Stomach (tissue), 9 donors: ENCODE data around the gene SERPING1. TPM values are rescaled to one million over a fixed set of nuclear protein-coding genes. Genes with fewer than 3 reads are reported as not detected.

Source experiments
- DNase-seq, 2 donors: peaks; one replicate each; pipeline versions ENCODE4 v3.0.0 to v3.0.0-alpha.2; 2013 to 2019
- H3K27ac ChIP-seq, 5 donors: fragments of 200-600 bp in 4 of 5; sonication (generic) in 4 of 5; one replicate each; pipeline ENCODE4 v1.5.1; 2013 to 2019; ENCODE audit warnings: mild to moderate bottlenecking in 1 of 5, moderate library complexity in 1 of 5
- H3K27me3 ChIP-seq, 3 donors: fragments of 200-600 bp; sonication (generic); one replicate each; pipeline ENCODE4 v1.5.1; 2017 to 2019; ENCODE audit warnings: mixed run types in 1 of 3
- H3K36me3 ChIP-seq, 4 donors: fragments of 200-600 bp; sonication (generic); 1 replicate in 3 of 4; 2 replicates in 1 of 4; pipeline ENCODE4 v1.5.1; 2016 to 2019
- H3K4me1 ChIP-seq, 4 donors: fragments of 200-600 bp; sonication (generic); one replicate each; pipeline ENCODE4 v1.5.1; 2016 to 2019
- H3K4me3 ChIP-seq, 4 donors: fragments of 200-600 bp; sonication (generic) in 3 of 4; one replicate each; pipeline ENCODE4 v1.5.1; 2016 to 2019; ENCODE audit warnings: mild to moderate bottlenecking in 1 of 4
- H3K9me3 ChIP-seq, 4 donors: fragments of 200-600 bp; sonication (generic); one replicate each; pipeline ENCODE4 v1.5.1; 2016 to 2019
- EP300 ChIP-seq: sonication (generic); formaldehyde crosslinking; IDR thresholded peaks from one replicate; pipeline ENCODE4 v1.6.1; 2017; ENCODE audit warnings: antibody characterized with exemption
- POLR2A ChIP-seq, 4 donors: fragments of 450-650 bp; IDR thresholded peaks; one replicate each; pipeline ENCODE4 v1.6.1; 2016; ENCODE audit warnings: antibody characterized with exemption in 4 of 4, control low read depth in 2 of 4, mild to moderate bottlenecking in 1 of 4, moderate library complexity in 1 of 4
- POLR2AphosphoS5 ChIP-seq, 3 donors: sonication (generic); formaldehyde crosslinking; IDR thresholded peaks; one replicate each; pipeline ENCODE4 v1.6.1; 2016; ENCODE audit warnings: antibody characterized with exemption in 3 of 3
- WGBS, 5 donors: extraction: QIAGEN DNeasy Blood & Tissue Kit in 3 of 5; methylation state at CpG; one replicate each; pipeline versions ENCODE4 v1.1.5 to v1.1.7; 2013 to 2018; 5-methylcytosine and 5-hydroxymethylcytosine counted together
- intact Hi-C: fragments of 100-400 bp; cut with DNase I; formaldehyde crosslinking; loops from one replicate; pipeline ENCODE4 v1.15.1; 2023; ENCODE audit warnings: low total_unique reads
- polyA plus RNA-seq, 3 donors: library from polyadenylated mRNA; stranded (reverse); fragments of 200-250 nt; gene quantifications; one replicate each; pipeline ENCODE4 v1.2.3, GENCODE V29; 2013
- total RNA-seq, 5 donors: library from RNA; depleted of rRNA; stranded (reverse); fragments of >200 nt; gene quantifications; one replicate each; pipeline versions ENCODE4 v1.1.0 to v1.2.3, GENCODE V29; 2014 to 2016
- TF ChIP-seq, protein P1 (sequence below), 7 experiments: fragments of 450-650 bp in 4 of 7; fragments of 200-600 bp in 3 of 7; sonication (generic) in 3 of 7; IDR thresholded peaks; one replicate each; pipeline ENCODE4 v1.5.1; 2016 to 2019; ENCODE audit warnings: antibody characterized with exemption in 7 of 7, control low read depth in 2 of 7, mild to moderate bottlenecking in 1 of 7
- donor health status: healthy with polysubstance abuse.
- donor health status: Bipolar disorder and iron deficiency.
- donor health status: healthy.

Gene SERPING1
- total and polyA plus RNA-seq, 8 donors = 17.4 to 247 (median 133) TPM

DNA sequence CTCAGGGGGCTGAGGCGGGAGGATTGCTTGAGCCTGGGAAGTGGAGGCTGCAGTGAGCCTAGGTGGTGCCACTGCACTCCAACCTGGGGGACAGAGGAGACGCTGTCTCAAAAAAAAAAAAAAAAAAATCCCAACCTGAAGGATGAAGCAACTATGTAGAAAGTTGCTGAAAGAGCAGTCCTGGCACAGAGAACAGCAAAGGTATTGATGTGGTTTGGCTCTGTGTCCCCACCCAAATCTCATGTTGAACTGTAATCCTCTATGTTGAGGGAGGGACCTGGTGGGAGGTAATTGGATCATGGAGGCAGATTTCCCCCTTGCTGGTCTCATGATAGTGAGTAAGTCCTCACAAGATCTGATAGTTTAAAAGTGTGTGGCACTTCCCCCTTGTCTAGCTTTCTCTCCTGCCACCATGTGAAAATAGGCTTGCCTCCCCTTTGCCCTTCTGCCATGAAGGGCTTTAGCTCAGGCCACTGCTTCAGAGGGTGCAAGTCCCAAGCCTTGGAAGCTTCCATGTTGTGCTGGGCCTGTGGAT is 10.7 kb upstream of the SERPING1 start:
- WGBS, 5 donors = 44 to 50% (median 46%) methylated on average over 2 of the region's 2 CpGs
- Histone ChIP-seq H3K27ac (no peak overlapping the region), H3K4me3 (no peak overlapping the region), H3K9me3 (no peaks in the 10 kb centered on the region), H3K27me3 (no peaks in the 10 kb centered on the region), H3K36me3 (no peaks in the 10 kb centered on the region), H3K4me1 (no peaks in the 10 kb centered on the region)
- TF ChIP-seq POLR2AphosphoS5 (IDR thresholded peaks at IDR 0.05) = no peak
- TF ChIP-seq EP300 = no peak
- TF ChIP-seq, protein P1, sequence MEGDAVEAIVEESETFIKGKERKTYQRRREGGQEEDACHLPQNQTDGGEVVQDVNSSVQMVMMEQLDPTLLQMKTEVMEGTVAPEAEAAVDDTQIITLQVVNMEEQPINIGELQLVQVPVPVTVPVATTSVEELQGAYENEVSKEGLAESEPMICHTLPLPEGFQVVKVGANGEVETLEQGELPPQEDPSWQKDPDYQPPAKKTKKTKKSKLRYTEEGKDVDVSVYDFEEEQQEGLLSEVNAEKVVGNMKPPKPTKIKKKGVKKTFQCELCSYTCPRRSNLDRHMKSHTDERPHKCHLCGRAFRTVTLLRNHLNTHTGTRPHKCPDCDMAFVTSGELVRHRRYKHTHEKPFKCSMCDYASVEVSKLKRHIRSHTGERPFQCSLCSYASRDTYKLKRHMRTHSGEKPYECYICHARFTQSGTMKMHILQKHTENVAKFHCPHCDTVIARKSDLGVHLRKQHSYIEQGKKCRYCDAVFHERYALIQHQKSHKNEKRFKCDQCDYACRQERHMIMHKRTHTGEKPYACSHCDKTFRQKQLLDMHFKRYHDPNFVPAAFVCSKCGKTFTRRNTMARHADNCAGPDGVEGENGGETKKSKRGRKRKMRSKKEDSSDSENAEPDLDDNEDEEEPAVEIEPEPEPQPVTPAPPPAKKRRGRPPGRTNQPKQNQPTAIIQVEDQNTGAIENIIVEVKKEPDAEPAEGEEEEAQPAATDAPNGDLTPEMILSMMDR (IDR thresholded peaks at IDR 0.05) = no peak
- no peak for TF ChIP-seq POLR2A (IDR thresholded peaks at IDR 0.05)
- DNase-seq = no peak
- intact Hi-C loops = no loop called here

DNA sequence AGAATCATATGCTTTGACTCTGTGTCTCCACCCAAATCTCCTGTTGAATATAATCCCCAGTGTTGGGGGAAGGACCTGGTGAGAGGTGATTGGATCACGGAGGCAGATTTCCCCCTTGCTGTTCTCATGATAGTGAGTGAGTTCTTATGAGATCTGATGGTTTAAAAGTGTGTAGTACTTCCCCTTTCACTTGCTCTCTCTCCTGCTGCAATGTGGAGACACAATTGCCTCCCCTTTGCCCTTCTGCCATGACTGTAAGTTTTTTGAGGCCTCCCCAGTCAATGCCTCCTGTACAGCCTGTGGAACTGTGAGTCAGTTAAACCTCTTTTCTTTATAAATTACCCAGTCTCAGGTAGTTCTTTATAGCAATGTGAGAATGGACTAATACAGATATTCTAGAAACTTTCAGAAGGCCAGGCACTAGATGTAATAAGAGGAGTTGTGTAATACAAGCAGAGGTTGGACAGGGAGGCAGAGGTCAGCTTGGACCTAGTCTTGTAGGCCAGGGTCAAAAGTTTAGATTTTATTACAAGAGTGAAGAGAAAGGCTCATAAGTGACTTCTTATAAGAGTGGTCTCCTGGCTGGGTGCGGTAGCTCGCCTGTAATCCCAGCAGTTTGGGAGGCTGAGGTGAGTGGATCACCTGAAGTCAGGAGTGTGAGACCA is 9.3 kb upstream of the SERPING1 start:
- DNase-seq = no peak
- H3K27ac ChIP-seq = no peak overlapping the region
- no peaks in the 10 kb centered on the region for H3K36me3 ChIP-seq
- H3K9me3 ChIP-seq = no peaks in the 10 kb centered on the region
- intact Hi-C loops = no loop called here
- H3K4me3 ChIP-seq = no peak overlapping the region
- TF ChIP-seq, protein P1 (IDR thresholded peaks at IDR 0.05) = no peak
- TF ChIP-seq EP300 (no peak), POLR2A (IDR thresholded peaks at IDR 0.05) (no peak), POLR2AphosphoS5 (IDR thresholded peaks at IDR 0.05) (no peak)
- no peaks in the 10 kb centered on the region for H3K27me3 ChIP-seq
- WGBS, 5 donors = 86 to 92% (median 89%) methylated on average over 3 of the region's 3 CpGs
- no peaks in the 10 kb centered on the region for H3K4me1 ChIP-seq

DNA sequence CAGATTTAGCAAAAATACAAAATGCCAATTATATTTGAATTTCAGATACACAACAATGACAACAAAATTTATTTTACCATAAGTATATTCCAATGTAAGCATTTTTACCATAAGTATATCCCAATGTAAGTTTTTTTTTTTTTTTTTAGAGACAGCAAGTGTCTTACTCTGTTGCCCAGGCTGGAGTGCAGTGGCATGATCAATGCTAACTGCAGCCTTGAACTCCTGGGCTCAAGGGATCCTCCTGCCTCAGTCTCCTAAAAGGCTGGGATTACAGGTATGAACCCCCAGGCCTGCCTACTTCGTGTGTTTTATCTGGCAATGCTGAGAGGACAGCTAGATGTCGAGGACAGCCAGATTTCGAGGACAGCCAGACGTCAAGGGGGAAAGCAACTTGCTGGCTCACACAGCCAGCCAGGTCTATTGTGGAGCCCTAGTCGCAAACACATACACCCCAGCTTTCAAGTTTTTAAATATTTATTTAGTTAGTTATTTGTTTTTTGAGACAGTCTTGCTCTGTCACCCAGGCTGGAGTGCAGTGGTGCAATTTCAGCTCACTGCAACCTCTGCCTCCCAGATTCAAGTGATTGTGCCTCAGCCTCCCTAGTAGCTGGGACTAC is 1.1 kb upstream of the SERPING1 start:
- 38 to 59% (median 55%) methylated on average over 5 of the region's 5 CpGs for WGBS, 5 donors
- intact Hi-C loops = no loop called here
- no peaks in the 10 kb centered on the region for H3K9me3 ChIP-seq
- no peak overlapping the region for H3K4me3 ChIP-seq
- DNase-seq = no peak
- peaks cover 0 to 10% (median 7%) of the 10 kb centered on the region in 4 donors for H3K36me3 ChIP-seq
- TF ChIP-seq POLR2A (IDR thresholded peaks at IDR 0.05) (no peak), POLR2AphosphoS5 (IDR thresholded peaks at IDR 0.05) (no peak), EP300 (no peak)
- TF ChIP-seq, protein P1 (IDR thresholded peaks at IDR 0.05) = no peak
- peak overlapping the region in 4 of 5 donors; percentile 90 to 92 (median 91) for H3K27ac ChIP-seq
- H3K4me1 ChIP-seq = peaks cover 0 to 36% (median 18%) of the 10 kb centered on the region in 4 donors
- peaks cover 0 to 7% (median 0%) of the 10 kb centered on the region in 3 donors for H3K27me3 ChIP-seq

DNA sequence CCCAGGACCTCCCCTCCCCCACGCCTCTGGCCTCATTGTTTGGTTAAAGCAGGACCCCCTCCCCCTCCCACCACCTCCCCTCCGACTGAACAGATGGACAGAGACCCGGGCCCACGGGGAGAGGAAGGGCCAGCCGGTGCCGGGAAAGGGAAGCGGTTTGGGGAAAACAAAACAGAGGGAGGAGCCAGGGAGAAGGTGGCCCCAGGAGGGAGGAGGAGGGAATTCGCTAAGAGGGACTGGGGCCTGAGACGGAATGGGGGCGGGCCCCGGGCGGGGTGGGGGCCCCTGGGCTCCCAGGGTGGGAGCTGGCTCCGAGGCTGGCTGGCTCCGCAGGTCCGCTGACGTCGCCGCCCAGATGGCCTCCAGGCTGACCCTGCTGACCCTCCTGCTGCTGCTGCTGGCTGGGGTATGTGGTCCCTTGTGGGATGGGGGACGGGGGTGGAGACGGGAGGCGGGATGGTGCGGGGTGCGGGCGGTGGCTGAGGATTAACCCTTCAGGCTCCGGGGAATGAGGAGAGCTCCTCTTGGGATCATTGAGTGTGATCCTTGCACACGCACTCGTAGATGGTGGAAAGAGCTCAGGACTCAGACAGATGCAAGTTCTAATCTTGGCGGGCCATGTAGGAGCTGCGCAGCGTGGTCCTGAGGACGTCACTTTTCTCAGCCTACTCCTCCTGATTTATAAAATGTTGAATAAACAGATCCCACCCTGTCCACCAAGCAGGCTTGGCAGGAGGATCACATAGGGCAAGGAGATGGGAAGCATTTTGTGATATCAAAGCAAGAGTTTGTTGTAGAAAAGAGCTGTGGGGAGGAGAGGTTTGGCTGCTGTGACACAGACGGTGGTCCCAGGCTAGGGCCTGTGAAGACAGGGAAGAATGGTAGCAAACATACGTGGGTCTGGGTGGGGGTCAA is 688 bp downstream of the SERPING1 start:
- intact Hi-C loops = no loop called here
- TF ChIP-seq POLR2AphosphoS5 (IDR thresholded peaks at IDR 0.05) (no peak), EP300 (no peak), POLR2A (IDR thresholded peaks at IDR 0.05) (no peak)
- TF ChIP-seq, protein P1 (IDR thresholded peaks at IDR 0.05) = no peak

More for the DNA sequence above, 688 bp downstream of the SERPING1 start:
- Histone ChIP-seq H3K36me3 (peaks cover 0 to 17% (median 15%) of the 10 kb centered on the region in 4 donors), H3K27ac (peak overlapping the region; percentile 87 to 92 (median 90)), H3K4me1 (peaks cover 0 to 36% (median 18%) of the 10 kb centered on the region in 4 donors), H3K27me3 (peaks cover 0 to 7% (median 0%) of the 10 kb centered on the region in 3 donors), H3K9me3 (no peaks in the 10 kb centered on the region), H3K4me3 (peak overlapping the region; percentile 54 to 69 (median 60))
- WGBS, 5 donors = 5 to 6% (median 5%) methylated on average over 25 to 33 of the region's 33 CpGs
- peak; percentile 50 to 93 for DNase-seq
